GM23338 (cell line): Measurements from ENCODE around the gene ASTL. TPM values are rescaled to one million over a fixed set of nuclear protein-coding genes. Genes with fewer than 3 reads are reported as not detected.

Source experiments
- ATAC-seq: fragments of 200-7000 bp; cut with Tn5 transposase; 3 replicates; pipeline ENCODE4 v1.9.1; 2020
- DNase-seq: peaks from one replicate; pipeline ENCODE4 v3.0.0-alpha.2; 2015; ENCODE audit warnings: low spot score
- H2AFZ ChIP-seq: fragments of 200-600 bp; sonication (generic); 2 replicates; pipeline ENCODE4 v1.8.0; 2016; ENCODE audit warnings: antibody characterized with exemption, mild to moderate bottlenecking, moderate library complexity
- H3F3A ChIP-seq: fragments of 200-600 bp; sonication (generic); replicated peaks from 2 replicates; pipeline ENCODE4 v1.8.0; 2017; ENCODE audit warnings: antibody characterized with exemption, mixed run types, low read depth
- H3K27ac ChIP-seq: fragments of 200-600 bp; sonication (generic); 2 replicates; pipeline ENCODE4 v1.6.1; 2016; ENCODE audit warnings: low read depth
- H3K27me3 ChIP-seq: fragments of 200-600 bp; sonication (generic); 2 replicates; pipeline ENCODE4 v1.8.0; 2016; ENCODE audit warnings: mild to moderate bottlenecking, mixed run types, moderate library complexity; ENCODE audit not compliant: insufficient read depth
- H3K36me3 ChIP-seq: fragments of 200-600 bp; sonication (generic); 2 replicates; pipeline ENCODE4 v1.8.0; 2016; ENCODE audit warnings: mild to moderate bottlenecking; ENCODE audit not compliant: insufficient read depth
- H3K4me1 ChIP-seq: fragments of 200-600 bp; sonication (generic); 2 replicates; pipeline ENCODE4 v1.8.0; 2016; ENCODE audit warnings: mild to moderate bottlenecking, moderate library complexity; ENCODE audit not compliant: insufficient read depth
- H3K4me2 ChIP-seq: fragments of 200-600 bp; sonication (generic); 2 replicates; pipeline ENCODE4 v1.7.1; 2017; ENCODE audit warnings: mixed run types
- H3K4me3 ChIP-seq: fragments of 200-600 bp; sonication (generic); 2 replicates; pipeline ENCODE4 v1.6.1; 2016; ENCODE audit warnings: mixed run types
- H3K79me2 ChIP-seq: fragments of 200-600 bp; sonication (generic); replicated peaks from 2 replicates; pipeline ENCODE4 v1.8.0; 2017; ENCODE audit warnings: mild to moderate bottlenecking; ENCODE audit not compliant: insufficient read depth
- H3K9me2 ChIP-seq: fragments of 200-600 bp; sonication (generic); 2 replicates; pipeline ENCODE4 v1.8.0; 2017; ENCODE audit not compliant: insufficient read depth
- H4K20me1 ChIP-seq: fragments of 200-600 bp; sonication (generic); replicated peaks from 2 replicates; pipeline ENCODE4 v1.8.0; 2017; ENCODE audit warnings: mild to moderate bottlenecking; ENCODE audit not compliant: insufficient read depth
- H3K27ac Mint-ChIP-seq: 2 replicates; pipeline ENCODE4 v1.8.0; 2020; ENCODE audit warnings: inconsistent platforms, mild to moderate bottlenecking, moderate library complexity, mixed read lengths
- H3K27me3 Mint-ChIP-seq: 3 replicates; pipeline ENCODE4 v1.8.0; 2022; ENCODE audit warnings: low read depth, mild to moderate bottlenecking, moderate library complexity, mixed read lengths, inconsistent platforms; ENCODE audit not compliant: insufficient read depth, poor library complexity
- H3K36me3 Mint-ChIP-seq: 3 replicates; pipeline ENCODE4 v1.8.0; 2021; ENCODE audit warnings: low read depth, mild to moderate bottlenecking, inconsistent platforms, moderate library complexity, mixed read lengths
- H3K4me1 Mint-ChIP-seq: 3 replicates; pipeline ENCODE4 v1.8.0; 2020; ENCODE audit warnings: mild to moderate bottlenecking, inconsistent platforms, mixed read lengths
- H3K4me3 Mint-ChIP-seq: 3 replicates; pipeline ENCODE4 v1.8.0; 2021; ENCODE audit warnings: moderate library complexity, mild to moderate bottlenecking, inconsistent platforms, mixed read lengths
- H3K9me3 Mint-ChIP-seq: 3 replicates; pipeline ENCODE4 v1.8.0; 2020; ENCODE audit warnings: moderate library complexity, mild to moderate bottlenecking, inconsistent platforms, mixed read lengths
- EZH2phosphoT487 ChIP-seq: fragments of 200-600 bp; sonication (generic); IDR thresholded peaks from one replicate; pipeline ENCODE4 v1.8.1; 2018; ENCODE audit warnings: antibody characterized with exemption; ENCODE audit not compliant: unreplicated experiment
- JUNB ChIP-seq: IDR thresholded peaks from one replicate; pipeline ENCODE4 v1.6.1; 2016; ENCODE audit warnings: antibody characterized with exemption; ENCODE audit not compliant: unreplicated experiment
- polyA plus RNA-seq: library from polyadenylated mRNA; unstranded; fragments of >200 nt; fragmentation: Nextera tagmentation; extraction: Ambion mirVana; gene quantifications from 2 replicates; pipeline ENCODE4 v1.2.1, GENCODE V29; 2016
- total RNA-seq: library from RNA; depleted of rRNA; stranded (reverse); fragments of >200 nt; shearing (Covaris generic); gene quantifications from 2 replicates; pipeline ENCODE4 v1.2.3, GENCODE V29; 2014
- TF ChIP-seq, protein P1 (sequence below): IDR thresholded peaks from one replicate; pipeline ENCODE4 v1.6.1; 2018; ENCODE audit warnings: antibody characterized with exemption; ENCODE audit not compliant: unreplicated experiment
- TF ChIP-seq, protein P2 (sequence below): fragments of 250-450 bp; sonication (Bioruptor Pico); IDR thresholded peaks from 2 replicates; pipeline ENCODE4 v1.5.0; 2020; ENCODE audit warnings: mild to moderate bottlenecking, moderate library complexity

Gene ASTL
- total and polyA plus RNA-seq, 2 experiments from 2014 or later = 0.23 TPM; not detected in 1

DNA sequence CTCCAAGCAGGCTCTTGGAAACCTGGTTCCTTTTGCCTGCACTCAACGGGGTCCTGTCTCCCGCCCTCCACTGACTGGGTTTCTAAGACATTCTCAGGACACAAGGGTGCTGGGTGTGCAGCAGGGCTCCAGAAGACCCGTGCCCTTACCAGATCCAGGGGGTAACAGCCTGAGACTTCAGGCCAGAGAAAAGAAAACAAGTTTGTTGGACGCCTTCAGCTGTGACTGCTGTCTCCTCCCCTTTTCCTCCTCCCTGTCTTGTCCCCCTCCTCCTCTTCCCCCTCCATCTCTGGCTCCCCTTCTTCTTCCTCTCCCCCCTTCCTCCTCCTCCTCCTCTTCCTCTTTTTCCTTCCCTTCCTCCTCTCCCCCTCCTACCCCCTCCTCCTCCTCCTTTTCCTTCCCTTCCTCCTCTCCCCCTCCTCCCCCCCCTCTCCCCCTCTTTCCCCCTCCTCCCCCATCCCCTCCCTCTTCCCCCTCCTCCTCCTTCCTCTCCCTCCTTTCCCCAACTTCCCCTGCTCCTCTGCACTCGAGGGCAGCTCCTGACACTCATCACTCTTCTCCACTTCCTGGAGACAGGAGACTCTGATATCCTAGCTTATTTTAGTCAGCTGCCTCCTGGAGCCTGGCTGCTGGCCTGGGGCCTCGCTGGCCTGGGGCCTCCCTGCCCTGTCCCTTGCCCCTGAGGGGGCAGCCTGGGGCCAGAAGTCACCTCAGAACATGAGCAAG, 34.4 kb downstream of the ASTL start:
- DNase-seq = no peak
- Histone ChIP-seq H3K79me2 (no peaks in the 10 kb centered on the region), H3F3A (no peaks in the 10 kb centered on the region), H3K27ac (no peak overlapping the region), H3K4me1 (peaks cover 20% of the 10 kb centered on the region), H2AFZ (peak overlapping the region; percentile 52; the same call in 1 of the 2 replicates), H4K20me1 (no peaks in the 10 kb centered on the region), H3K27me3 (no peaks in the 10 kb centered on the region), H3K4me2 (no peak overlapping the region), H3K36me3 (no peaks in the 10 kb centered on the region), H3K9me2 (no peaks in the 10 kb centered on the region), H3K4me3 (no peak overlapping the region)
- no peak for ATAC-seq
- H3K4me3 Mint-ChIP-seq = no peak overlapping the region
- H3K9me3 Mint-ChIP-seq = peaks cover 8% of the 10 kb centered on the region
- no peak overlapping the region for H3K27ac Mint-ChIP-seq
- TF ChIP-seq JUNB = no peak
- peaks cover 6% of the 10 kb centered on the region for H3K27me3 Mint-ChIP-seq
- H3K36me3 Mint-ChIP-seq = peaks cover 5% of the 10 kb centered on the region; the same call in 2 of the 3 replicates
- peaks cover 29% of the 10 kb centered on the region for H3K4me1 Mint-ChIP-seq

DNA sequence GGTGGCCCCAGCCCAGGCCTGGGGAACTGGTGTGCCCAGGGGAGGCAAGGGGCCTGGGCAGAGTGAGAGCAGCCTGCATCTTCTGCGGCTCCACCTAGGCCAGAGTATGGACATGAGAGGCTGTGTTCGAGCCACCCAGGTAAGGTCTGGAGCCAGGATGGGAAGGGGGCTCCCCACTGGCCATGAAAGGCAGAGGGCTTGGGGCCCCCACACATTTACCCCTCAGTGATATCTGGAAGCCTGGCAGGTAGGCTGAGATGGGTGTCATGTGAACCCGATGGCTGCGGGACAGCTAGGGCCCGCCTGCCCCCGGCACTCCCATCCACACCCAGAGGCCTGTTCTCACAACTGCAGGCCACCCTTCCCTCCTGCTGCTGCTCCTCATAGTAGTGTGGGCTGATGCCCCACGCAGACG, 35.1 kb downstream of the ASTL start:
- Histone ChIP-seq H3K27ac (no peak overlapping the region), H3F3A (no peaks in the 10 kb centered on the region), H3K9me2 (no peaks in the 10 kb centered on the region), H3K4me2 (no peak overlapping the region), H3K27me3 (no peaks in the 10 kb centered on the region), H3K4me3 (no peak overlapping the region), H2AFZ (peak overlapping the region; percentile 52; the same call in 1 of the 2 replicates), H3K36me3 (no peaks in the 10 kb centered on the region), H3K79me2 (no peaks in the 10 kb centered on the region), H4K20me1 (no peaks in the 10 kb centered on the region), H3K4me1 (peaks cover 13% of the 10 kb centered on the region)
- H3K4me3 Mint-ChIP-seq = no peak overlapping the region
- H3K9me3 Mint-ChIP-seq = peaks cover 8% of the 10 kb centered on the region
- H3K36me3 Mint-ChIP-seq = peaks cover 5% of the 10 kb centered on the region; the same call in 2 of the 3 replicates
- peaks cover 6% of the 10 kb centered on the region for H3K27me3 Mint-ChIP-seq
- peaks cover 22% of the 10 kb centered on the region for H3K4me1 Mint-ChIP-seq
- ATAC-seq (peak; percentile 14), DNase-seq (no peak)
- TF ChIP-seq, protein P1, sequence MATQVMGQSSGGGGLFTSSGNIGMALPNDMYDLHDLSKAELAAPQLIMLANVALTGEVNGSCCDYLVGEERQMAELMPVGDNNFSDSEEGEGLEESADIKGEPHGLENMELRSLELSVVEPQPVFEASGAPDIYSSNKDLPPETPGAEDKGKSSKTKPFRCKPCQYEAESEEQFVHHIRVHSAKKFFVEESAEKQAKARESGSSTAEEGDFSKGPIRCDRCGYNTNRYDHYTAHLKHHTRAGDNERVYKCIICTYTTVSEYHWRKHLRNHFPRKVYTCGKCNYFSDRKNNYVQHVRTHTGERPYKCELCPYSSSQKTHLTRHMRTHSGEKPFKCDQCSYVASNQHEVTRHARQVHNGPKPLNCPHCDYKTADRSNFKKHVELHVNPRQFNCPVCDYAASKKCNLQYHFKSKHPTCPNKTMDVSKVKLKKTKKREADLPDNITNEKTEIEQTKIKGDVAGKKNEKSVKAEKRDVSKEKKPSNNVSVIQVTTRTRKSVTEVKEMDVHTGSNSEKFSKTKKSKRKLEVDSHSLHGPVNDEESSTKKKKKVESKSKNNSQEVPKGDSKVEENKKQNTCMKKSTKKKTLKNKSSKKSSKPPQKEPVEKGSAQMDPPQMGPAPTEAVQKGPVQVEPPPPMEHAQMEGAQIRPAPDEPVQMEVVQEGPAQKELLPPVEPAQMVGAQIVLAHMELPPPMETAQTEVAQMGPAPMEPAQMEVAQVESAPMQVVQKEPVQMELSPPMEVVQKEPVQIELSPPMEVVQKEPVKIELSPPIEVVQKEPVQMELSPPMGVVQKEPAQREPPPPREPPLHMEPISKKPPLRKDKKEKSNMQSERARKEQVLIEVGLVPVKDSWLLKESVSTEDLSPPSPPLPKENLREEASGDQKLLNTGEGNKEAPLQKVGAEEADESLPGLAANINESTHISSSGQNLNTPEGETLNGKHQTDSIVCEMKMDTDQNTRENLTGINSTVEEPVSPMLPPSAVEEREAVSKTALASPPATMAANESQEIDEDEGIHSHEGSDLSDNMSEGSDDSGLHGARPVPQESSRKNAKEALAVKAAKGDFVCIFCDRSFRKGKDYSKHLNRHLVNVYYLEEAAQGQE = no peak
- TF ChIP-seq, protein P2, sequence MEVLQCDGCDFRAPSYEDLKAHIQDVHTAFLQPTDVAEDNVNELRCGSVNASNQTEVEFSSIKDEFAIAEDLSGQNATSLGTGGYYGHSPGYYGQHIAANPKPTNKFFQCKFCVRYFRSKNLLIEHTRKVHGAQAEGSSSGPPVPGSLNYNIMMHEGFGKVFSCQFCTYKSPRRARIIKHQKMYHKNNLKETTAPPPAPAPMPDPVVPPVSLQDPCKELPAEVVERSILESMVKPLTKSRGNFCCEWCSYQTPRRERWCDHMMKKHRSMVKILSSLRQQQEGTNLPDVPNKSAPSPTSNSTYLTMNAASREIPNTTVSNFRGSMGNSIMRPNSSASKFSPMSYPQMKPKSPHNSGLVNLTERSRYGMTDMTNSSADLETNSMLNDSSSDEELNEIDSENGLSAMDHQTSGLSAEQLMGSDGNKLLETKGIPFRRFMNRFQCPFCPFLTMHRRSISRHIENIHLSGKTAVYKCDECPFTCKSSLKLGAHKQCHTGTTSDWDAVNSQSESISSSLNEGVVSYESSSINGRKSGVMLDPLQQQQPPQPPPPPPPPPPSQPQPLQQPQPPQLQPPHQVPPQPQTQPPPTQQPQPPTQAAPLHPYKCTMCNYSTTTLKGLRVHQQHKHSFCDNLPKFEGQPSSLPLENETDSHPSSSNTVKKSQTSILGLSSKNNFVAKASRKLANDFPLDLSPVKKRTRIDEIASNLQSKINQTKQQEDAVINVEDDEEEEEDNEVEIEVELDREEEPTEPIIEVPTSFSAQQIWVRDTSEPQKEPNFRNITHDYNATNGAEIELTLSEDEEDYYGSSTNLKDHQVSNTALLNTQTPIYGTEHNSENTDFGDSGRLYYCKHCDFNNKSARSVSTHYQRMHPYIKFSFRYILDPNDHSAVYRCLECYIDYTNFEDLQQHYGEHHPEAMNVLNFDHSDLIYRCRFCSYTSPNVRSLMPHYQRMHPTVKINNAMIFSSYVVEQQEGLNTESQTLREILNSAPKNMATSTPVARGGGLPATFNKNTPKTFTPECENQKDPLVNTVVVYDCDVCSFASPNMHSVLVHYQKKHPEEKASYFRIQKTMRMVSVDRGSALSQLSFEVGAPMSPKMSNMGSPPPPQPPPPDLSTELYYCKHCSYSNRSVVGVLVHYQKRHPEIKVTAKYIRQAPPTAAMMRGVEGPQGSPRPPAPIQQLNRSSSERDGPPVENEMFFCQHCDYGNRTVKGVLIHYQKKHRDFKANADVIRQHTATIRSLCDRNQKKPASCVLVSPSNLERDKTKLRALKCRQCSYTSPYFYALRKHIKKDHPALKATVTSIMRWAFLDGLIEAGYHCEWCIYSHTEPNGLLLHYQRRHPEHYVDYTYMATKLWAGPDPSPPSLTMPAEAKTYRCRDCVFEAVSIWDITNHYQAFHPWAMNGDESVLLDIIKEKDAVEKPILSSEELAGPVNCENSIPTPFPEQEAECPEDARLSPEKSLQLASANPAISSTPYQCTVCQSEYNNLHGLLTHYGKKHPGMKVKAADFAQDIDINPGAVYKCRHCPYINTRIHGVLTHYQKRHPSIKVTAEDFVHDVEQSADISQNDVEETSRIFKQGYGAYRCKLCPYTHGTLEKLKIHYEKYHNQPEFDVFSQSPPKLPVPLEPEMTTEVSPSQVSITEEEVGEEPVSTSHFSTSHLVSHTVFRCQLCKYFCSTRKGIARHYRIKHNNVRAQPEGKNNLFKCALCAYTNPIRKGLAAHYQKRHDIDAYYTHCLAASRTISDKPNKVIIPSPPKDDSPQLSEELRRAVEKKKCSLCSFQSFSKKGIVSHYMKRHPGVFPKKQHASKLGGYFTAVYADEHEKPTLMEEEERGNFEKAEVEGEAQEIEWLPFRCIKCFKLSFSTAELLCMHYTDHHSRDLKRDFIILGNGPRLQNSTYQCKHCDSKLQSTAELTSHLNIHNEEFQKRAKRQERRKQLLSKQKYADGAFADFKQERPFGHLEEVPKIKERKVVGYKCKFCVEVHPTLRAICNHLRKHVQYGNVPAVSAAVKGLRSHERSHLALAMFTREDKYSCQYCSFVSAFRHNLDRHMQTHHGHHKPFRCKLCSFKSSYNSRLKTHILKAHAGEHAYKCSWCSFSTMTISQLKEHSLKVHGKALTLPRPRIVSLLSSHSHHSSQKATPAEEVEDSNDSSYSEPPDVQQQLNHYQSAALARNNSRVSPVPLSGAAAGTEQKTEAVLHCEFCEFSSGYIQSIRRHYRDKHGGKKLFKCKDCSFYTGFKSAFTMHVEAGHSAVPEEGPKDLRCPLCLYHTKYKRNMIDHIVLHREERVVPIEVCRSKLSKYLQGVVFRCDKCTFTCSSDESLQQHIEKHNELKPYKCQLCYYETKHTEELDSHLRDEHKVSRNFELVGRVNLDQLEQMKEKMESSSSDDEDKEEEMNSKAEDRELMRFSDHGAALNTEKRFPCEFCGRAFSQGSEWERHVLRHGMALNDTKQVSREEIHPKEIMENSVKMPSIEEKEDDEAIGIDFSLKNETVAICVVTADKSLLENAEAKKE = no peak
- TF ChIP-seq EZH2phosphoT487 = no peak
- no peak overlapping the region for H3K27ac Mint-ChIP-seq
